Stimulated activated CD4-positive, alpha-beta T cell treated with anti-CD3 and anti-CD28 coated beads, Interleukin-15, amount 100 ng/mL, for 1 hour (primary cell): ENCODE results near the gene ZNF678.
"Not testable (repeated sequence)": the region's sequence is repeated elsewhere in the genome, so short reads cannot be mapped to it uniquely, and the experiment has no call there.

Source experiments
- DNase-seq, 2 donors: peaks; one replicate each; pipeline ENCODE4 v3.0.0-alpha.2; 2020; ENCODE audit warnings: low read depth in 1 of 2, low spot score in 1 of 2

ZNF678 gene

GRCh38 chr1:227549892-227550291 lies 13.5 kb upstream of the ZNF678 start:
- no peak for DNase-seq

GRCh38 chr1:227551881-227552280 lies 11.5 kb upstream of the ZNF678 start:
- not testable (repeated sequence) for DNase-seq

- no peak for DNase-seq
Measured at GRCh38 chr1:227556288-227556687, 7.1 kb upstream of the ZNF678 start.

- DNase-seq = no peak
Measured at GRCh38 chr1:227557962-227558725, 5.2 kb upstream of the ZNF678 start.

GRCh38 chr1:227558732-227559262 lies 4.6 kb upstream of the ZNF678 start:
- DNase-seq = no peak

- no peak for DNase-seq
Measured at GRCh38 chr1:227559499-227559898, 3.9 kb upstream of the ZNF678 start.

- no peak for DNase-seq
Measured at GRCh38 chr1:227559926-227560325, 3.4 kb upstream of the ZNF678 start.

GRCh38 chr1:227560393-227561173 lies 2.8 kb upstream of the ZNF678 start:
- no peak for DNase-seq

- DNase-seq = no peak
Measured at GRCh38 chr1:227561241-227561907, 2.0 kb upstream of the ZNF678 start.

- DNase-seq = no peak
Measured at GRCh38 chr1:227562037-227562436, 1.3 kb upstream of the ZNF678 start.

- DNase-seq = no peak
Measured at GRCh38 chr1:227562933-227563323, 428 bp upstream of the ZNF678 start.

GRCh38 chr1:227567256-227567655 lies 3.9 kb downstream of the ZNF678 start:
- DNase-seq = no peak

- no peak for DNase-seq
Measured at GRCh38 chr1:227568593-227568992, 5.2 kb downstream of the ZNF678 start.

- no peak for DNase-seq
Measured at GRCh38 chr1:227572752-227573151, 9.4 kb downstream of the ZNF678 start.

- DNase-seq = no peak
Measured at GRCh38 chr1:227574926-227575325, 11.6 kb downstream of the ZNF678 start.

- no peak for DNase-seq
Measured at GRCh38 chr1:227576189-227576588, 12.8 kb downstream of the ZNF678 start.

- no peak for DNase-seq
Measured at GRCh38 chr1:227577500-227577899, 14.1 kb downstream of the ZNF678 start.

- no peak for DNase-seq
Measured at GRCh38 chr1:227583354-227583753, 20.0 kb downstream of the ZNF678 start.

- no peak for DNase-seq
Measured at GRCh38 chr1:227586733-227587132, 23.4 kb downstream of the ZNF678 start.

GRCh38 chr1:227587968-227588367 lies 24.6 kb downstream of the ZNF678 start:
- no peak for DNase-seq

GRCh38 chr1:227588769-227589168 lies 25.4 kb downstream of the ZNF678 start:
- DNase-seq = not testable (repeated sequence)

GRCh38 chr1:227589777-227590176 lies 26.4 kb downstream of the ZNF678 start:
- DNase-seq = not testable (repeated sequence)
